ENCODE measurements around the gene UBR2.

GRCh38 chr6:42616716-42617115, 52.9 kb downstream of the UBR2 start:
- TF ChIP-seq CTCF (conservative IDR thresholded peaks at IDR 0.05; ENCODE audit: low read depth, low read length) (no peak), EZH2 (IDR thresholded peaks at IDR 0.05; ENCODE audit: borderline replicate concordance, low read depth, low read length, poor library complexity, severe bottlenecking) (no peak)

Measured in A673 (cell line).